Hepatocyte (in vitro differentiated cells): ENCODE data around the gene GPC5.

Experiments
- CTCF ChIP-seq: fragments of 200-600 bp; sonication (generic); IDR thresholded peaks from 2 replicates; pipeline ENCODE4 v1.5.1; 2016; ENCODE audit warnings: antibody characterized with exemption, mild to moderate bottlenecking; ENCODE audit not compliant: poor library complexity
- EZH2 ChIP-seq: fragments of 200-600 bp; sonication (generic); IDR thresholded peaks from 2 replicates; pipeline ENCODE4 v1.6.1; 2016; ENCODE audit warnings: antibody characterized with exemption, mild to moderate bottlenecking, borderline replicate concordance
- EZH2phosphoT487 ChIP-seq: fragments of 200-600 bp; sonication (generic); IDR thresholded peaks from one replicate; pipeline ENCODE4 v1.6.1; 2018; ENCODE audit warnings: antibody characterized with exemption, mild to moderate bottlenecking, low read depth, moderate library complexity; ENCODE audit not compliant: unreplicated experiment, severe bottlenecking

- TF ChIP-seq EZH2 (no peak), CTCF (no peak), EZH2phosphoT487 (no peak)
Observed at GRCh38 chr13:91684746-91685145, 286.3 kb downstream of the GPC5 start.
